Activated naive CD4-positive, alpha-beta T cell (primary cell): ENCODE results near the gene KDELR3.
A peak's percentile ranks its signal among the peaks of the same experiment; 100 is the strongest.

Experiments
- DNase-seq, 4 experiments: peaks; one replicate each; lab custom pipeline; 2025; lab: John Stamatoyannopoulos, UW

KDELR3 gene

GRCh38 chr22:38467904-38468442 is at the start of gene KDELR3:
TSS of gene KDELR3 (plus strand) at chr22:38468096. CDS start at chr22:38468234, 138 bp downstream.
- DNase-seq = peak in 1 of 4 experiments; percentile 14

- no peak for DNase-seq
Measured at GRCh38 chr22:38418589-38418988, 49.3 kb upstream of the KDELR3 start.

- no peak for DNase-seq
Measured at GRCh38 chr22:38419121-38419857, 48.6 kb upstream of the KDELR3 start.

GRCh38 chr22:38419858-38420160 is 48.1 kb upstream of the KDELR3 start:
- no peak for DNase-seq

- no peak for DNase-seq
Measured at GRCh38 chr22:38420734-38421133, 47.2 kb upstream of the KDELR3 start.

- DNase-seq = no peak
Measured at GRCh38 chr22:38422611-38423511, 45.0 kb upstream of the KDELR3 start.

- DNase-seq = no peak
Measured at GRCh38 chr22:38423512-38424503, 44.1 kb upstream of the KDELR3 start.

- no peak for DNase-seq
Measured at GRCh38 chr22:38424525-38425080, 43.3 kb upstream of the KDELR3 start.

- DNase-seq = no peak
Measured at GRCh38 chr22:38426628-38427027, 41.3 kb upstream of the KDELR3 start.

GRCh38 chr22:38427465-38427864 is 40.4 kb upstream of the KDELR3 start:
- no peak for DNase-seq

- DNase-seq = no peak
Measured at GRCh38 chr22:38427940-38428339, 40.0 kb upstream of the KDELR3 start.

- DNase-seq = no peak
Measured at GRCh38 chr22:38428714-38429113, 39.2 kb upstream of the KDELR3 start.

- no peak for DNase-seq
Measured at GRCh38 chr22:38429499-38430068, 38.3 kb upstream of the KDELR3 start.

GRCh38 chr22:38431266-38432010 is 36.5 kb upstream of the KDELR3 start:
- DNase-seq = no peak

- no peak for DNase-seq
Measured at GRCh38 chr22:38432264-38432663, 35.6 kb upstream of the KDELR3 start.

GRCh38 chr22:38433871-38434270 is 34.0 kb upstream of the KDELR3 start:
- DNase-seq = no peak

- no peak for DNase-seq
Measured at GRCh38 chr22:38435010-38435409, 32.9 kb upstream of the KDELR3 start.

- DNase-seq = no peak
Measured at GRCh38 chr22:38435965-38436364, 31.9 kb upstream of the KDELR3 start.

- DNase-seq = no peak
Measured at GRCh38 chr22:38436629-38437395, 31.1 kb upstream of the KDELR3 start.

GRCh38 chr22:38437416-38437815 is 30.5 kb upstream of the KDELR3 start:
- DNase-seq = no peak
